ENCODE results near the gene MAGEH1.
"Not testable (repeated sequence)": the region's sequence is repeated elsewhere in the genome, so short reads cannot be mapped to it uniquely, and the experiment has no call there.

GRCh38 chrX:55443468-55443867 is 8.5 kb upstream of the MAGEH1 start:
- TF ChIP-seq EZH2phosphoT487 (IDR thresholded peaks at IDR 0.05; ENCODE audit: low read depth); CTCF (IDR thresholded peaks at IDR 0.05; ENCODE audit: low read depth, low read length): not testable (repeated sequence)
